IMR-90 (cell line): ENCODE results near the gene FAM174B. TPM values are rescaled to one million over a fixed set of nuclear protein-coding genes. Genes with fewer than 3 reads are reported as not detected.

ENCODE experiments used
- ATAC-seq: fragments of 200-7000 bp; cut with Tn5 transposase; 2 replicates; pipeline ENCODE4 v1.9.1; 2020; ENCODE audit warnings: low read depth, mild to moderate bottlenecking, moderate library complexity
- BruUV-seq: library from RNA; stranded (reverse); fragments of 400-500 nt; replicated peaks from 2 replicates; lab custom pipeline; 2021; lab: Mats Ljungman, UMichigan
- CTCF ChIA-PET: fragments of 300-600 bp; formaldehyde crosslinking; extraction: SDS; loops from one replicate; lab custom pipeline; 2021; ENCODE audit warnings: antibody characterized with exemption; lab: Yijun Ruan, JAX
- POLR2A ChIA-PET: fragments of 300-600 bp; sonication (Branson Sonifier 250); formaldehyde crosslinking; loops from one replicate; lab custom pipeline; 2022; ENCODE audit warnings: antibody characterized with exemption; ENCODE audit not compliant: unreplicated experiment; lab: Charles Lee
- DNase-seq: peaks from one replicate; pipeline ENCODE4 v3.0.0; 2013
- H2AFZ ChIP-seq: replicated peaks from 2 replicates; pipeline ENCODE3; 2013; ENCODE audit warnings: low read length, mild to moderate bottlenecking; ENCODE audit not compliant: poor library complexity
- H2AK5ac ChIP-seq: 2 replicates; pipeline ENCODE4 v1.6.1; 2013; ENCODE audit warnings: low read depth, low read length, inconsistent platforms
- H2AK9ac ChIP-seq: replicated peaks from 2 replicates; pipeline ENCODE3; 2013; ENCODE audit warnings: mild to moderate bottlenecking, low read depth, low read length, moderate library complexity; ENCODE audit not compliant: poor library complexity
- H2BK120ac ChIP-seq: 2 replicates; pipeline ENCODE4 v1.6.1; 2013; ENCODE audit warnings: low read depth, low read length, inconsistent platforms
- H2BK15ac ChIP-seq: 3 replicates; pipeline ENCODE4 v1.6.1; 2013; ENCODE audit warnings: low read depth, low read length, inconsistent platforms
- H2BK20ac ChIP-seq: 2 replicates; pipeline ENCODE4 v1.6.1; 2013; ENCODE audit warnings: low read depth, mild to moderate bottlenecking, inconsistent platforms, low read length, moderate library complexity
- H2BK5ac ChIP-seq: 2 replicates; pipeline ENCODE4 v1.6.1; 2013; ENCODE audit warnings: mild to moderate bottlenecking, low read depth, low read length, inconsistent platforms; ENCODE audit not compliant: poor library complexity, severe bottlenecking
- H3K14ac ChIP-seq: replicated peaks from 2 replicates; pipeline ENCODE4 v1.6.1; 2013; ENCODE audit warnings: low read depth, low read length, inconsistent platforms
- H3K18ac ChIP-seq: 2 replicates; pipeline ENCODE4 v1.6.1; 2013; ENCODE audit warnings: low read depth, low read length, control low read depth
- H3K23ac ChIP-seq: 2 replicates; pipeline ENCODE4 v1.6.1; 2013; ENCODE audit warnings: low read depth, low read length, inconsistent platforms
- H3K27ac ChIP-seq: 2 replicates; pipeline ENCODE4 v1.5.1; 2013; ENCODE audit warnings: mild to moderate bottlenecking, control low read depth, low read length; ENCODE audit not compliant: insufficient read depth
- H3K27me3 ChIP-seq: 2 replicates; pipeline ENCODE4 v1.6.1; 2013; ENCODE audit warnings: low read length; ENCODE audit not compliant: control insufficient read depth, insufficient read depth
- H3K36me3 ChIP-seq: 2 replicates; pipeline ENCODE4 v1.6.1; 2013; ENCODE audit warnings: low read length, mixed read lengths; ENCODE audit not compliant: control insufficient read depth, insufficient read depth
- H3K4ac ChIP-seq: 2 replicates; pipeline ENCODE4 v1.6.1; 2013; ENCODE audit warnings: low read depth, low read length, inconsistent platforms
- H3K4me1 ChIP-seq: 2 replicates; pipeline ENCODE4 v1.6.1; 2013; ENCODE audit warnings: low read length, mixed read lengths; ENCODE audit not compliant: control insufficient read depth, insufficient read depth
- H3K4me2 ChIP-seq: 2 replicates; pipeline ENCODE4 v1.6.1; 2013; ENCODE audit warnings: low read depth, mild to moderate bottlenecking, control low read depth, low read length, moderate library complexity
- H3K4me3 ChIP-seq: 2 replicates; pipeline ENCODE4 v1.5.1; 2013; ENCODE audit warnings: low read depth, mild to moderate bottlenecking, control low read depth, low read length, moderate library complexity; ENCODE audit not compliant: insufficient read depth
- H3K56ac ChIP-seq: 2 replicates; pipeline ENCODE4 v1.6.1; 2013; ENCODE audit warnings: low read length, inconsistent platforms; ENCODE audit not compliant: insufficient read depth; ENCODE audit errors: extremely low read depth
- H3K79me1 ChIP-seq, 2 experiments: 2 replicates each; pipeline ENCODE4 v1.6.1; 2013; ENCODE audit warnings: low read length in 2 of 2, inconsistent platforms in 1 of 2, low read depth in 1 of 2
- H3K9ac ChIP-seq: 2 replicates; pipeline ENCODE4 v1.6.1; 2013; ENCODE audit warnings: low read depth, low read length, control low read depth
- H3K9me1 ChIP-seq: 2 replicates; pipeline ENCODE4 v1.6.1; 2013; ENCODE audit warnings: low read length, inconsistent platforms; ENCODE audit not compliant: insufficient read depth
- H3K9me3 ChIP-seq: 2 replicates; pipeline ENCODE4 v1.6.1; 2013; ENCODE audit warnings: low read length; ENCODE audit not compliant: control insufficient read depth, insufficient read depth
- H4K20me1 ChIP-seq: 2 replicates; pipeline ENCODE4 v1.6.1; 2013; ENCODE audit warnings: low read length, inconsistent platforms; ENCODE audit not compliant: insufficient read depth
- H4K5ac ChIP-seq: 2 replicates; pipeline ENCODE4 v1.6.1; 2013; ENCODE audit warnings: mild to moderate bottlenecking, low read depth, low read length, control low read depth
- H4K8ac ChIP-seq, 2 experiments: 2 replicates each; pipeline ENCODE4 v1.6.1; 2013; ENCODE audit warnings: low read depth in 2 of 2, low read length in 2 of 2, control low read depth in 1 of 2, inconsistent platforms in 1 of 2
- H4K91ac ChIP-seq: 2 replicates; pipeline ENCODE4 v1.6.1; 2013; ENCODE audit warnings: low read depth, low read length, inconsistent platforms; ENCODE audit not compliant: insufficient read depth
- BHLHE40 ChIP-seq: fragments of 150-350 bp; IDR thresholded peaks from 2 replicates; pipeline ENCODE4 v1.6.1; 2016; ENCODE audit warnings: mild to moderate bottlenecking, low read depth, low read length
- CEBPB ChIP-seq: IDR thresholded peaks from 2 replicates; pipeline ENCODE4 v1.6.1; 2012; ENCODE audit warnings: low read depth, low read length, improper control_type of control experiment
- CHD1 ChIP-seq: IDR thresholded peaks from 2 replicates; pipeline ENCODE4 v1.6.1; 2012; ENCODE audit warnings: low read depth, low read length, improper control_type of control experiment
- CTCF ChIP-seq: conservative IDR thresholded peaks from 2 replicates; pipeline ENCODE4 v1.5.1; 2012; ENCODE audit warnings: mild to moderate bottlenecking, low read depth, low read length, improper control_type of control experiment
- ELK1 ChIP-seq: fragments of 150-350 bp; IDR thresholded peaks from 2 replicates; pipeline ENCODE4 v1.6.1; 2016; ENCODE audit warnings: low read depth, mild to moderate bottlenecking, low read length, moderate library complexity, borderline replicate concordance
- FOS ChIP-seq: fragments of 150-350 bp; IDR thresholded peaks from 2 replicates; pipeline ENCODE4 v1.6.1; 2016; ENCODE audit warnings: low read depth, low read length
- MAFK ChIP-seq: IDR thresholded peaks from 2 replicates; pipeline ENCODE4 v1.6.1; 2012; ENCODE audit warnings: low read depth, low read length, improper control_type of control experiment
- MXI1 ChIP-seq: IDR thresholded peaks from 2 replicates; pipeline ENCODE4 v1.6.1; 2012; ENCODE audit warnings: low read depth, mild to moderate bottlenecking, low read length, moderate library complexity, borderline replicate concordance
- RCOR1 ChIP-seq: IDR thresholded peaks from 2 replicates; pipeline ENCODE4 v1.6.1; 2012; ENCODE audit warnings: mild to moderate bottlenecking, low read length, improper control_type of control experiment; ENCODE audit not compliant: insufficient replicate concordance
- USF2 ChIP-seq: fragments of 150-350 bp; IDR thresholded peaks from 2 replicates; pipeline ENCODE4 v1.6.1; 2017; ENCODE audit warnings: mild to moderate bottlenecking, antibody characterized with exemption, low read length, low read depth
- WGBS, 2 experiments: methylation state at CpG; one replicate each; pipeline versions ENCODE4 v1.1.5 to v1.1.7; 2013; ENCODE audit warnings: missing lambda C conversion rate in 2 of 2; ENCODE audit not compliant: insufficient read length in 1 of 2; ENCODE audit errors: extremely low coverage in 2 of 2; 5-methylcytosine and 5-hydroxymethylcytosine counted together
- dilution Hi-C: fragments of 300-500 bp; cut with HindIII; formaldehyde crosslinking; loops from one replicate; pipeline ENCODE4 v1.14.3; 2018; ENCODE audit warnings: low sequenced_read_pairs; ENCODE audit not compliant: unreplicated experiment
- in situ Hi-C: fragments of 300-500 bp; cut with MboI; formaldehyde crosslinking; loops from 3 replicates; pipeline ENCODE4 v1.14.3; 2019; ENCODE audit warnings: low sequenced_read_pairs, inconsistent platforms, mixed read lengths
- intact Hi-C: fragments of 100-400 bp; cut with micrococcal nuclease; formaldehyde crosslinking; loops from 2 replicates; pipeline ENCODE4 v1.10.0; 2022
- polyA plus RNA-seq, 3 experiments: library from polyadenylated mRNA; depleted of rRNA; stranded (reverse); fragments of >200 nt; gene quantifications; 2 replicates each; pipeline ENCODE4 v1.2.3, GENCODE V29; 2012; ENCODE audit warnings: low replicate concordance in 1 of 3
- total RNA-seq: library from RNA; depleted of rRNA; stranded (reverse); fragments of >200 nt; gene quantifications from 2 replicates; pipeline ENCODE4 v1.2.3, GENCODE V29; 2012

Gene FAM174B
- total and polyA plus RNA-seq, 2 of the 4 experiments (the other 2 are of a cell fraction), result 0.18 to 0.56 TPM

- no peak overlapping the region for H3K14ac ChIP-seq
- ChIA-PET POLR2A (no interaction called here), CTCF (no interaction called here)
- no CpG with 5 or more reads among the region's 4 CpGs for WGBS, 2 experiments
- H3K36me3 ChIP-seq, result no peaks in the 10 kb centered on the region
- no peaks in the 10 kb centered on the region; the same call in 1 of the 2 replicates for H3K27me3 ChIP-seq
- H3K4me1 ChIP-seq, result no peaks in the 10 kb centered on the region
- H2BK20ac ChIP-seq, result no peak overlapping the region
- H2BK5ac ChIP-seq, result no peak overlapping the region
- H3K23ac ChIP-seq, result no peak overlapping the region
- H3K9me3 ChIP-seq, result no peaks in the 10 kb centered on the region
- H3K4me2 ChIP-seq, result no peak overlapping the region
- ATAC-seq (no peak), DNase-seq (no peak)
- no peak overlapping the region for H2BK120ac ChIP-seq
- no peak overlapping the region for H4K8ac ChIP-seq
- intact Hi-C loops (no loop called here), dilution Hi-C loops (no loop called here), in situ Hi-C loops (no loop called here)
- no peak overlapping the region for H3K18ac ChIP-seq
- H4K5ac ChIP-seq, result no peak overlapping the region
- no peak overlapping the region for H2AK5ac ChIP-seq
- BruUV-seq, result no TSS peak
- no peak overlapping the region for H2AFZ ChIP-seq
- H2AK9ac ChIP-seq, result no peak overlapping the region
- H3K79me1 ChIP-seq, result no peaks in the 10 kb centered on the region
- no peak overlapping the region for H3K27ac ChIP-seq
- H3K4me3 ChIP-seq, result no peak overlapping the region
- no peak overlapping the region for H2BK15ac ChIP-seq
- H4K91ac ChIP-seq, result no peak overlapping the region
- H4K20me1 ChIP-seq, result no peaks in the 10 kb centered on the region
- TF ChIP-seq MAFK (no peak), CTCF (no peak), CEBPB (no peak), RCOR1 (no peak), FOS (no peak), CHD1 (no peak), ELK1 (no peak), USF2 (no peak), MXI1 (no peak), BHLHE40 (no peak)
- no peaks in the 10 kb centered on the region for H3K9me1 ChIP-seq
- no peak overlapping the region for H3K9ac ChIP-seq
- H3K56ac ChIP-seq, result no peak overlapping the region
- H3K4ac ChIP-seq, result no peak overlapping the region
These were observed 71.5 kb downstream of the FAM174B start for GRCh38 chr15:92584105-92584504.
